ENCODE measurements around the gene PBOV1.

Gene PBOV1

DNA sequence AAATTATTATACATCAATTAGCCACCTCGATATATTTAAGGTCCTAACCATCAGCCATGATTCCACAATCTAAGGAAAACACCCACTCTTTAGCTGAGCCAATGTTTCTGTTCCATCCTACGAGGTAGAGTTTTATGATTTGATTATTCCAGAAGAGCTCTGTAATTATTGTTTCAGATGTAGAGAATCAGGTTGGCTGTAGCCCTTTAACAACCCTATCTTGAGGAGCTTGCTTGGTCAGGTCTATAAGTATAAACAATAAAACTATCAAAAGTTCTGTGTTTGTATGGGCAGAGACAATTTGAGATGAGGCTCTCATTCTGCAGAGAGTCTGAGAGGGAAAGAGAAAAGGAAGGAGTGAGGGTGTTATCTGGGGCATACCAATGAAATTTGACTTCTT lies at the start of gene PBOV1:
TSS of gene PBOV1 (minus strand) at position 43 of the 400 bp plus-strand sequence. CDS start 96 bp downstream, outside the sequence.
- DNase-seq = no peak

DNA sequence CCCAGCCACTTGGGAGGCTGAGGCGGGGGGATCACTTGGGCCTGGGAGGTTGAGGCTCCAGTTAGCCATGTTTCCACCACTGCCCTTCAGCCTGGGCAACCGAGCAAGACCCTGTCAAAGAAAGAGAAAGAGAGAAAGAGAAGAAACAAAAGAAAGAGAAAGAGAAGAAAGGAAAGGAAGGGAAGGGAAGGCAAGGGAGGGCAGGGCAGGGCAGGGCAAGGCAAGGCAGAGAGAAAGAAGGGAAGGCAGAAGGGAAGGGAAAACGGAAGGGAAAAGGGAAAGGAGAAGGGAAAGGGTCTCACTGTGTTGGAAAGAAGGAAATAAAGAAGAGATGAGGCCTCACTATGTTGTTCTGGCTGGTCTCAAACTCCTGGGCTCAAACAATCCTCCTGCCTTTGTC lies 47.8 kb upstream of the PBOV1 start:
- DNase-seq = no peak

DNA sequence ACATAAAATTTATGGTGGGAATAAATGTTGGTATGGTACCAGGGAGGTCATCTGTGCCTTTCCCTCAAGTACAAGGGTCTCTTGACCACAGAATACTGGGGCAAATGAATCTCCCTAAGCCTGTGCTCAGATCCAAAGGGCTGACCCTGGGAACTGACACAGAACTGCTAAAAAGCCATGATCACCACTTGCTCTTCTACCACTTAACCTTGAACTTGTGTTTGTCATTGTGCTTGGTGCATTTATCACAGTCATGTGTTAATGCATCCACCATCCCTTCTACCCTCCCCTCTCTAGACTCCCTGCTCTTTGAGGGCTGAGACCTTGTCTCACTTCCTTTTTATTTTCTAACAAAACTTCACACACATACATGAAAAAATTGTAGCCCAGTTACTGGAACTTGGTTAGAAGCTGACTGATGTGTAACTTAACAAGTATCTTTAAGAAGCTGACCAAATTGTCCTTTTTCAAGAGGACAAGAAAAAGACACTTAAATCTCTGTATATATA lies 46.1 kb upstream of the PBOV1 start:
- no peak for DNase-seq

DNA sequence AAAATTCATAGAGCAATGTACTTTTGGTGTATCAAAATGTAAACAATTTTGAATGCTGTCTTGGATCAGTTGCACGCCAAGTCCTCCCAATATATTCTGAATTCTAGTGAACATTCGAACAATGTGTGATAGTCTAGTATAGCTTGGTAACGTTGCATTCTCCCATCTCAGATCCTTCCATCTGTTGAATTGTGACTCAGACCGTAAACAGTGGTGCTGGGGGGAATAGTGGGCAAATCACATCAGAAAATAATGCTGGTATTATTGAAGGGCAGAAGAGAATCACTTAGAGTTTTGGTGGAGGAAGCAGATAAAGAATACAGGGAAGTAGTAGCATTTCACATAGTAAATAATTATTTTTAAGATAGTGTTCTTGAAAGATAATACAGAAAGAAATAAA lies 45.7 kb upstream of the PBOV1 start:
- no peak for DNase-seq

DNA sequence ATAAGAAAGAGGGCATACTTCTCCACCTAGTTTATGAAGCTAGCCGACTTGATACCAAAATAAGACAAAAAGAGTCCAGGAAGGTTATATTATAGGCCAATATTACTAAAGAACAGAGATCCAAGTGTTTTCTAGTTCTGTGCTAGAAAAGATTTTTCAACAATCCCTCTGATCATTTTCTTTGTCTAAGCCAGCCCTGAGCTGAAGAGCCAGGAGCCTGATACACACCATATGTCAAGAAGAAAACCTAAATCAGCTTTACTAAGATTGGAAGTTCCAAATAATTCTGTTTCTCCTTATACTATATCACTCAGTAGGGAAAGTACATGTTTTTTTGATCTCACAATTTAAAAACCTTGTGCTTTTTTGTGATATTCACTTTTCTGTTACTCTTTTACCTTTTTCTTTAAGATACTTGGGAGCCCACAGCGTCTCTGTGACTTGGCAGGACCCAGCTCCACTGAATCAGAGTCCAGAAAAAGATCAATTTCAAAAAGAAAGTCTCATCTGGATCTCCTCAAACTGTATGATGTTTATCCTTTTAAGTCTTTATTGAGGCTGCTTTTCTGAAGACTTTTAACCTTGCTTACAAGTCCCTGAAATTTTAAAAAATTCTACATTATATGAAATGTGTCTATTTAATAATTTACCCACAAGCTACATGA lies 43.0 kb upstream of the PBOV1 start:
- DNase-seq = no peak

DNA sequence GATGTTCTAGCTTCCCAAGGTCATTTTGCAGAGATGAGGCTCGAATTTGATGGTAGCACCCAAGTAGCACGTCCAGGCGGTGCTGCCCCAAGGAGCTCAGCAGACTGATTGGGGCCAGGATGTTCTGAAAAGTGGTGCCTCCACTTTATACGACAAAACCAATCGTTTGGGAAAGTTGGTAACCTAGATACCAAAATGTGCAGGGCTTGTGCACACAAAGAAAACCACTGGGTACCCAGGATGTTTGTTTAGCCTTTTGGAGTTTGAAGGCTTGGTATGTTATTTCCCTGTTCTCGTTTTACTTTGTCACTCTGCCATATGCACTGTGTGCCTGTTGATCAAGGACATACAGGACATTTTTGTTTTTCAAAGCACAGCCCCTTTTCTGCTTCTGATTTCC lies 40.7 kb upstream of the PBOV1 start:
- no peak for DNase-seq

DNA sequence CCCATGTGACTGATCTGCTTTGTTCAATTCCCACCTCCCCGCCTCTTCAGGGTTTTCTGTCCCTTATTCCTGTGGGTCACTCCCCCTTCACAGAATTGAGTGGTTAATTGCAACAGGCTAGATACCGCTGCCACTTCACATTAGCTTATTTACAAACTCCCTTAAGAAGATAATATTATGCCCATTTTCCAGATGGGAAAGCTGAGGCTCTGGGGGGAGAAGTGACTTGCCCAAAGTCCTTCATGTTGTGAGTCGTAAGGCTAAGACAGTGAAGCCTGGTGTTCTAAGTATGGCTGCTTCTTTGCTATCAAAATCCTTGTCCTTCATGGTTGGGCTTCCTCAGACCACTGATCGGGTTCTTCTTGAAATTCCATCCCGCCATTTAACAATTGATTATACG lies 39.9 kb upstream of the PBOV1 start:
- no peak for DNase-seq

DNA sequence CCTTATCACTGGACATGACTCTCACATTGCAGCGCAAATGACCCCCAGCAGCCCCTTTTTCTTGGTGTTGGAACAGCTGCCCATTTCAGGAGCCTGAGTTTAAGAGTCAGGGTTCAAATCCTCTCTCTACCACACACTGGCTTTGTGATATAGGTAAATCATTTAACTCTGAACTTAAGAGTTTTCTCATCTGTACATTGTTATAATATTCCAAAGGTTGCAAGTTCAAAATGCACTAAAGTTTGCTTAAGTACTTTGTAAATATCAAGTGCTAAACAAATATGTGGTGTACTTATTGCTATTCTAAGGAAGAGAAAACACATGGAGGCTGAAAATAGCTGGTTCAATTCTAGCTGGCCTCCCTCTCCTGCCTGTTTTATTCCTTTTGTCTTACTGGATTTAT lies 39.3 kb upstream of the PBOV1 start:
- no peak for DNase-seq

DNA sequence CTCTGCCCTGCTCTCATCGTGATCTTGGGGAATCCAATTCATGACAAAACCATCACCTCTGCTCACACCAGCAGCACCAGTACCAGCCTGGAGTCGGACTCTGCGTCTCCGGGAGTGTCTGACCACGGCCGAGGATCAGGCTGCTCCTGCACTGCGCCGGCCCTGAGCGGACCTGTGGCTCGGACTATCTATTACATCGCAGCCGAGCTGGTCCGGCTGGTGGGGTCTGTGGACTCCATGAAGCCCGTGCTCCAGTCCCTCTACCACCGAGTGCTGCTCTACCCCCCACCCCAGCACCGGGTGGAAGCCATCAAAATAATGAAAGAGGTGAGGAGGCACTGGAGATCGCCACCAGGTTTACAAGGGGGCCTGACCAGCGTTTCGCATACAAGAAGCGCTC lies 37.2 kb upstream of the PBOV1 start:
- no peak for DNase-seq

DNA sequence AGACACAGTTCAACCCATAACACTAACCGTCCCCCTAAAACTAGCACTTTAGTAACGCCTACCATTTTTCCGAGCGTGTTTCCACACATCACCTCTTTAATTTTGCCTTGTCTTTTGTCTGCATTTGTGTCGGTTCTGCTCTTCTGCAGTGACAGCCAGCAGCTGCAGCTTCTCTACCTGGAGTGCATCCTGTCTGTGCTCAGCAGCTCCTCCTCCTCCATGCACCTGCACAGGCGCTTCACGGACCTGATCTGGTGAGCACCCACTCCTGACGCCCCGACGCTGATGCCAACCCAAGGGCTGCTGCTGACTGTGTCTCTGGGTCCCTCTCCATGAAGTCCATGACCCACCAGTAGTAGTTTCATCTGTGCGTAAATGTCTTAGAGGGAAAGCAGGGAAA lies 35.4 kb upstream of the PBOV1 start:
- DNase-seq = no peak

DNA sequence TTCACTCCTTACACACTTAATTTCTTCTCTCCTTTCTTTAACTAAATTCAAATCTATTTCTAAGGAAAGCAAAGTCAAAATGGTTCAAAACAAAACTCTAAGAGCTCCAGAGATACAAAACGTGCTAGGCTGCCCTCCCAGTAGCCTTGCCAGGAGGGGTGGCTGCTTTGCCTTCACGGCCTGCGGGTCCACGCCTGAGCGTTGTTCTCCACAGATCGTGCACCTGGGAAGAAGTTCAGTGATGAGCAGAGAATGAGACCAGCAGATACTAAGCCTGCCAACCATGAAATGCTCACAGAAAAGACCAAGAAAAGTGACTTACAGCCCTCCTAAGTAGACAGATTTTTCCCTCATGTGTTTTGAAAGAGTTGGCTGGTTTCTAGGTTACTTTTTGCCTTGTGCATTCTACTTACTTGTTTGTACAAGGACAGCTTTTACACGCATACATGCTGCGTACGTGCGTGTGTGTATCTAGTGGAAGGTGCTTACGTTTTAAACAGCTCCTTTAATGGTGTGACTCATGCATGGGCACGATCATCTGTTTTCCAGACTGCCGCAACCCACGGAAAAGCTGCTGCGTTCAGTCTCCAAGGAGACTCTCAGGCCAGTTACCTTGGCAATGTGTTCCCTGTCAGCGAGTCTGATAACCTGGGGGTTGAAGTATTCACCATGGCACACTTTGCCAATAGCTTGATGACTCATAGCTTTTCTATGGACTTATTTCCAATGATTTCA lies 32.4 kb upstream of the PBOV1 start:
- DNase-seq = no peak

DNA sequence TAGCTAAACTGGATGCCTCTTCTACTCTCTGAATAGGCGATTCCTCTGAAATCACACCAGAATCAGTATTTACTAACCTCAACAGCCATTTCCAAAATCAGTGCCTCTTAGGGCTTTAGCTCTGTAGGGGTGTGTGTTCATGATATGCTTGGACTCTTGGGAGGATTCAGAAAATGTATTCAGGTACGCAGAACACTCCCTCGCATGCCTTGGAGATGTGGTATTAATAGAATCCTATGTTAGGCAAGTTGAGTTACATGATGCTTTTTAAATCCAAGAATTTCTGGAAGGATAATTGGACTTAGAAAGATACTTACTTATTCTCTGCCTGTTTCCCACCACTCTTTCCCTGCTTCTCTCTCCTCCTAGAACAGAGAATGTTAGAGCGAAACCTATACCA lies 31.8 kb upstream of the PBOV1 start:
- no peak for DNase-seq

DNA sequence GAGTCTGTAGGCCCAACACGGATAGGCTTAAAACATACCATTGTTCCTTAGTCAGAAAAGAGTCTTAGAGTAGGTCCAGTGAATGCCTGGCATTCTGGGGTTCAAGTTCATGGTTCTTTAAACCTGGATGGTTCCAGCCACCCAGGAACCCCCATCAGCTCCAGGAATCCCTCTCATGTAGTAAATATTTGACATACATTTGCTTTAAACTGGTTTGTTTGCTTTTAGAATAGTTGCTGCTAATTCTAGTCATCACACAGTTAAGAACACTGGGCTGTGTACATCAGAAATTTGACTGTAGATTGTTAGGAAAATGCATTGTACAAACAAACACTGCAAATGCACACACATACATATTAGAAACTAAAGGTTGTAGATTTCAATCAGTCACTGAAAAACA lies 30.6 kb upstream of the PBOV1 start:
- no peak for DNase-seq

DNA sequence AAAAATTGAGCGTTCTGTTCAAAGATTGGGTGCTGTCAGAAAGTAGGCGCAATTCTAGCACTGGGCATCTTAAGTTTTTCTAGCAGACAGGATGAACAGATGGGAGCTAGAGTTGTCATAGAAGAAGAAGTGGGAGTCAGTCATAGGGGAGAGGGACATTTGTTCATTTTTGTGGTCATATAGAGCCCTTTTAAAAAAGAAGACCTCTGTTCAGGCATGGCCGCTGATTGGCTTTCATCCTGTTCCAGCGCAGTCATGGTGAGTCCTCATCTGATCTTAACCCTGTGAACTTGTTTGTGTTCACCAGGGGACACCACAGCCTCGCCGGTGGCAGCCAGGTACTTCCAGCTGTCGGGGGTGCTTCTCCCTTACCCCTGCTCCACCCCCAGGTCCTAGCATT lies 29.7 kb upstream of the PBOV1 start:
- no peak for DNase-seq

DNA sequence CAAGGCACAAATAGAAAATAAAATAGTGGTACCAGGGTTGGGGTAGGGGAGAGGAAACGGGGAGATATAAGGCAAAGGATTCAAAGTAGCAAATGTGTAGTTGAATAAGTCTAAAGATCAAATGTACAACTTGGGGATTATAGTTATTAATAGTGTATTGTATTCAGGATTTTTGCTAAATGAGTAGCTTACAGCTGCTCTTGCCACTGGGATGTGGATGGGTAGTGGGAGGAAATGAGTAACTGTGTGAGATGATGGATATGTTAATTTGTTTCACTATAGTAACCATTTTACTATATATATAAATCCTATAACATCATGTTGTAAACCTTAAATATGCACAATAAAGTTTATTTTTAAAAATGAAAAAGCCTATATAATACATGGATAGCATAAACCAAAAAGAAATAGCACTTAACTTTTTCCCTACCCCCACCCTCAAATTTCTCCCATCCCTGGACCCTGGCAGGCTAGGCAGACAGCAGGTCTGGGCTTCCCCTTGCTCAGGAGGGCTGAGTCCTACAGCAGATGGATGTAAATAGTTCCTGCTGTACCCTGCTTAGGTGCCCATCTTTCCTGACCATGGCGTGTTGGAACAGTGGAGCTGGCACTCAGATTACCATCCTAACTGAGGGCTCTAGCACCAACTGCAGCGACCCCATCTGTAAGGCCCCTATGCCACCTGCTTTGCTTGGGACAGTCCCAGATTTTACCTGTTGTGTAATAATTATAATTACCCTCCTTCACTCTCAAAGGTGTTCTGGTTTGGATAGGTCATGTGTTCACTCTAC lies 28.6 kb upstream of the PBOV1 start:
- DNase-seq = no peak

DNA sequence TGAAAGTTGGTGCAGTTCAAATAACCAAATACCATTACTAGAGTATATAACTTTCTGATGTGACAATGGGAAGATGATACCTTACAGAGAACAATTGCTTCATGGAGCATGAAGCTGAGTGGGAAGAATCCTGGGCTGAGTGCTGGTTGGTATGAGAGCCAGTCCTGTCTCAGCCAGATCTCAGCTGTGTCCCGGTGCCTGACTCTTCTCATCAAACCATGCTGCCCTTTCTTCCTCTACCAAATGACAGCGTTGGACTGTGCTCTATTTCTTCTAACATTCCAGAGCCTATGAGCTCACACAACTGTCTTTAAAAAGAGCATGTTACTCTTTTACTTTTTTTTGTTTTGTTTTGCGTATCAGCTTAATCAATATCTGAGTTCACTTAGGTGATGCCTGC lies 27.5 kb upstream of the PBOV1 start:
- no peak for DNase-seq

DNA sequence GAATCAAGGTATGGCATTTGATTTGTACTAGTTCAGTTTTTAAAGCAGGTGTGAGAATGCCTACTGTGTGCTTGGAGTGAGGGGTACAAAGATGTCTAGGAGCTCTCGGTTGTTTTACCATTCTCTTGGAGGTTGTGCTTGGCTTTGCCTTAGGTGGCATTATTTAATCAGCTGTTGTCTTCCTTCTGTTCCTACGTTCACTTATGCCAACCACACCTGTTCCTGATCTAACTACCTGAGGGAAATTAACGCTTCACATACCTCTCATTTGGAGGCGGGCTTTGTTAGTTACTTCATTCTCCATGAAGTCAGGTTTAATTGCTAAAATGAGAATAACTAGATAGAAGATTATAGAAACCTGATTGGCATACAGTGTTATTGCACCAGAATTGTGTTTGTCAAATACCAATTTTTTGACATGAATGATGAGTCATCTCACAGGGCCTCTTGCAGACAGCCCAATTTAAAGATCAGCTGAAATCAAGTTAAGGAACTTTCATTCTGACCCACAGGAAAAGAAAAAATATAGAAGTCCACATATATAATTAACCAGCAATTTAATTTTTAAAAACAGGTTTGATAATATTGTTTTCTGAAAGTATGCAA lies 24.8 kb upstream of the PBOV1 start:
- DNase-seq = no peak

DNA sequence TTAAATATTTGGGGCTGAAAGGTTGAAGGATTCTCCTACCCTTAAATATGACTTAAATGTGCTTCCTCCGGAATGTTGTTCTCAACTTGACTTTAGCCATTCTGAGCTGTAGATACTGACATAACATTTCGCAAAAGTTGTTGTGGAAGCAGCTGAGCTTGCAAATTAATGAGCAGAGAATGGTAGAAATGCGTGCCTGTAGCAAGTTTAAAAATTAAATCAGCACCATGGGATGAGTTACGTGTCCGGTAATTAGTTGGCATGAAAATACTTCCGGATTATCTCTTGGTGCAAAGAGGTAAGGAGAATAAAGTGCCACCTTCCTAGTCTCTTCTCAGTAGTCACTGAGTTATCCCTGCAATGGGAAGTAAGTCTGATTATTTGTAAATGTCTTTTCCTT lies 23.6 kb upstream of the PBOV1 start:
- no peak for DNase-seq

DNA sequence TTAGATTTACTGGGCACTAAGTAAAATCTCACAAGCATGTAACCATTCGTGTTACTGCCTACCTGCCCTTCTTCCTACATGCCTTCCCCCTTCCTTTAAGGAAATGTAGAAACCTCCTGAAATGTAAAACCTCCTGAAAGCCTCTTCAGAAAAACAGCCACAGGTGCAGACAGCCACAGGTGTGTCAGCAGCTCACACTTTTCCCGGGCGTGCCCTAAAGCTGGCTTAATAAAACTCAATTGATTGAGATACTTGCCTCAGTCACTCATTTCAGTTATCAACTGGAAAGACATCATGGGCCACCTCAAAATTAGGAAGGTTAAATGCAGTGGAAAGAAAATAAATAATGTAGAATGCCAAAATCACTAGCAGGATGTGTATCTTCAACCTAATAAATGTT lies 23.1 kb upstream of the PBOV1 start:
- DNase-seq = no peak

DNA sequence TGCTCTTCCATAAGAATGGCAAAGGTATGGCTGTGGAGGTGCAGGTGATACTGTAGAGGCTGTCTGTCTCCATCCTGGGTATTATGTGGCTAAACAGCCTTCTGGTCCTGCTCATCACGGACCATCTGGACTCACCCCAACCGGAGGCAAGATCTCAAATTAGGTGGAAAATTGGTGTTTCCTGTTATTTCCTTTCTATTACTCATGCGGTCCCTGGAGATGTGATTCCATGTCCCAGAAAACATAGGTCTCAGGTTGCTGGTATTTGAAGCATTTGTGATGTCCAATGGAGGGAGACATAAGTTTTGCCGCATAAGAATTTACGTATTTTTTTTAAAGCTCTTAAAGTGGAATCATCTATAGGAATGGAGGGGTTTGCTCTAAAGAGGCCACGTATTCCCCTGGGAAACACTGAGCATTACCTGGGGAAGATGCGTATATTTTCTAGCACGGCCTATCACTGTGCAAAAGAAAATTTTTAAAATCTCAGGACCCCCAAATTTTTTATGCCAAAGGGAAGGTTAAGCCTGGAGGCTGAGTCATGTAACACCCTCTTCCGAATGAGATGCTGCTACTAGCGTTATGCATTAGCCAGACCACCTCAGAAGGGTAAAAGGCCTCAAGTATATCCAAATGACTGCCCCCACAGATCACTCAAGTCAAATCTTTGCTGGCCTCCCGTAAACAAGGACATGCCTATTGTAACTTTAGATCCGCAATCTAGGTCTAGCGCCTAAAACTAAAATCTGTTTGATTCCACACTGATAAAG lies 22.4 kb upstream of the PBOV1 start:
- peak; percentile 69 for DNase-seq

DNA sequence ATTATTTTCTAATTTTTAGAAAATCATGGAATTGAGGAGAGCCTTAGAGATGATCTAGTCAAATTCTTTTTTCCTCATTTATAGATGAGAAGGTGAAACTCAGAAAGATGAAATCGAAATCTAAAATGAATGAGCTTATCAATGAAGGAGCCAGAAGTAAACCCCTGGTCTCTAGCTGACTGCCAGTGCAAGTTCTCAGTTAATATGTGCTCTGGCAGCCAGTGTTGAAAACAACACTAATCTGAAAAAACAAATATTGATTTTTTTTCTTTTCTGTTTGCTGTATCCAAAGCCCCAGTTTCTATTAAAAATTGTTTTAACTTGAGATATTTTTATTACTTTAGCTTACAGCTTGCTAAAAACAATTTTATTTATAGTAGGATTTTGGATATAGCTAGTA lies 21.5 kb upstream of the PBOV1 start:
- no peak for DNase-seq

DNA sequence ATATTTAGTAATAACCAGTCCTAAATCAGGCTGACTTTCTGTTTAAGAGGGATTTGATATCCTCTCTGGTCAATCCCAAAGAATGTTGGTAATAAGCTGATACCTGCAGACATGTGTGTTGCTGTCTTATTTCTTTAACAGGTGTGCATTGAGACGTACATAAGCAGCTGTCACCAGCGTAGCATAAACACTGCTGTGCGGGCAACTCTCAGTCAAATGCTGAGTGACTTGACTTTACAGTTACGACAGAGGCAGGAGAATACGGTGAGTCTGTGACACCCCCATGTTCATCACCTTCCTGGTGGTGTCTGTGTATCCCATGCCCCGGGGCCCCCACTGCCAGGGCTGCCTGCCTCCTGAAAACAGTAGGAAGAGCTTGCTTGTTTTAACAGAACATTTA lies 20.1 kb upstream of the PBOV1 start:
- no peak for DNase-seq

DNA sequence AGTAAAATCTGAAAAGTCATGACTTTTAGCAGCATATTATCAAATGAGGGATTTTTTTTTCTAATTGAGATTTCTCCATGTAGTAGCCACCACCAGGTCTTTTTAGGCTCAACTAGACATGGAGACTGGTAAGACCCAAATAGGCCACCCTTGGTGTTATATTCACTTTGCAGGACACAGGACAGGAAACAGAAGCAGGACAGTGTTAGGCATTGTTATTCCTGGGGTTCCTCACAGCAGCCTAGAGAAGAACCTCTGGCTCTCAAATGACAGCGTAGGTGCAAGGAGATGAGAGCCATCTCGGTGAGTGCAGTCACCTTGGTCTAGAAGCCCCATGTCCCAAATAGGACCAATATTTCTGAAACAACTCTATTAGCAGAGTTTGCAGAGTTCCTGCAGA lies 19.2 kb upstream of the PBOV1 start:
- no peak for DNase-seq
